K562 (cell line): ENCODE data around the gene GYPC. TPM values are rescaled to one million over a fixed set of nuclear protein-coding genes. Genes with fewer than 3 reads are reported as not detected.

Experiments used
- C11orf30 ChIP-seq: fragments of 450-650 bp; IDR thresholded peaks from 2 replicates; pipeline ENCODE4 v1.6.1; 2016; ENCODE audit warnings: low read depth, mild to moderate bottlenecking
- DDX20 ChIP-seq: fragments of 450-650 bp; IDR thresholded peaks from 2 replicates; pipeline ENCODE4 v1.6.1; 2016; ENCODE audit warnings: missing genetic modification characterization, low read depth, mild to moderate bottlenecking, missing compliant biosample characterization, moderate library complexity
- MCM5 ChIP-seq: fragments of 450-650 bp; IDR thresholded peaks from 2 replicates; pipeline ENCODE4 v1.6.1; 2016; ENCODE audit warnings: low read depth
- POLR2B ChIP-seq: fragments of 450-650 bp; IDR thresholded peaks from 2 replicates; pipeline ENCODE4 v1.6.1; 2018; ENCODE audit warnings: low read depth; ENCODE audit not compliant: partially characterized antibody
- SAP30 ChIP-seq: fragments of 200-600 bp; sonication (generic); IDR thresholded peaks from 2 replicates; pipeline ENCODE4 v1.6.1; 2012; ENCODE audit warnings: borderline replicate concordance, low read depth, mild to moderate bottlenecking, moderate library complexity, low read length, control low read depth, inconsistent platforms; ENCODE audit not compliant: insufficient read depth, poor library complexity, severe bottlenecking
- SRSF9 ChIP-seq: fragments of 200-400 bp; formaldehyde crosslinking; IDR thresholded peaks from 2 replicates; pipeline ENCODE4 v1.6.1; 2017; ENCODE audit warnings: low read depth, low read length, borderline replicate concordance
- TSC22D4 ChIP-seq: fragments of 450-650 bp; IDR thresholded peaks from 2 replicates; pipeline ENCODE4 v1.6.1; 2016; ENCODE audit warnings: missing genetic modification characterization, missing biosample characterization, control low read depth
- ZNF253 ChIP-seq: fragments of 250-450 bp; sonication (Bioruptor Pico); conservative IDR thresholded peaks from 2 replicates; pipeline ENCODE4 v1.6.1; 2021; ENCODE audit warnings: mild to moderate bottlenecking
- ZNF436 ChIP-seq: fragments of 250-450, 450-650 bp; sonication (Bioruptor Pico); formaldehyde crosslinking; IDR thresholded peaks from 2 replicates; pipeline ENCODE4 v1.7.0; 2020; ENCODE audit warnings: mild to moderate bottlenecking
- polyA plus RNA-seq, 8 experiments: library from polyadenylated mRNA; depleted of rRNA in 4 of 8; stranded (reverse) in 5 of 8; unstranded in 3 of 8; fragments of >200 nt; fragmentation: Nextera tagmentation in 2 of 8; fragmentation: Illumina TruSeq in 1 of 8; extraction: Ambion mirVana in 2 of 8; extraction: Trizol in 1 of 8; gene quantifications; 2 replicates each; pipeline versions ENCODE4 v1.2.1 to v1.2.3, GENCODE V29; 2011 to 2014; ENCODE audit warnings: inconsistent platforms in 1 of 8, missing spikeins in 1 of 8
- total RNA-seq, 7 experiments: library from RNA; depleted of rRNA in 6 of 7; stranded (reverse); fragments of >200 nt in 6 of 7; fragmentation: Illumina TruSeq in 2 of 7; extraction: Trizol in 2 of 7; gene quantifications; 2 replicates each; pipeline versions ENCODE4 v1.2.1 to v1.2.3, GENCODE V29; 2011 to 2021; ENCODE audit warnings: low replicate concordance in 1 of 7
- TF ChIP-seq, protein P1 (sequence below): fragments of 250-450 bp; sonication (Bioruptor Pico); IDR thresholded peaks from 2 replicates; pipeline ENCODE4 v1.4.0; 2020; ENCODE audit warnings: borderline replicate concordance
- TF ChIP-seq, protein P2 (sequence below): fragments of 450-650 bp; IDR thresholded peaks from 2 replicates; pipeline ENCODE4 v1.6.1; 2014; ENCODE audit warnings: low read depth, mild to moderate bottlenecking, moderate library complexity, borderline replicate concordance
- TF ChIP-seq, protein P3 (sequence below): sonication (generic); formaldehyde crosslinking; IDR thresholded peaks from 2 replicates; pipeline ENCODE4 v1.4.0; 2020; ENCODE audit warnings: mild to moderate bottlenecking, missing genetic modification reagents
- TF ChIP-seq, protein P4 (sequence below): fragments of 250-450 bp; sonication (Bioruptor Pico); IDR thresholded peaks from 2 replicates; pipeline ENCODE4 v1.5.0; 2022; ENCODE audit warnings: mild to moderate bottlenecking
- TF ChIP-seq, protein P5 (sequence below): sonication (generic); formaldehyde crosslinking; IDR thresholded peaks from 2 replicates; pipeline ENCODE4 v1.8.0; 2022; ENCODE audit warnings: mild to moderate bottlenecking, missing genetic modification reagents
- TF ChIP-seq, protein P6 (sequence below): IDR thresholded peaks from 2 replicates; pipeline ENCODE4 v1.6.1; 2014; ENCODE audit warnings: antibody characterized with exemption

Gene GYPC
- total and polyA plus RNA-seq, 9 of the 15 experiments (the other 6 are each of a cell fraction or from before 2014, with no cell fraction given): 50.6 to 282 (median 194) TPM

DNA sequence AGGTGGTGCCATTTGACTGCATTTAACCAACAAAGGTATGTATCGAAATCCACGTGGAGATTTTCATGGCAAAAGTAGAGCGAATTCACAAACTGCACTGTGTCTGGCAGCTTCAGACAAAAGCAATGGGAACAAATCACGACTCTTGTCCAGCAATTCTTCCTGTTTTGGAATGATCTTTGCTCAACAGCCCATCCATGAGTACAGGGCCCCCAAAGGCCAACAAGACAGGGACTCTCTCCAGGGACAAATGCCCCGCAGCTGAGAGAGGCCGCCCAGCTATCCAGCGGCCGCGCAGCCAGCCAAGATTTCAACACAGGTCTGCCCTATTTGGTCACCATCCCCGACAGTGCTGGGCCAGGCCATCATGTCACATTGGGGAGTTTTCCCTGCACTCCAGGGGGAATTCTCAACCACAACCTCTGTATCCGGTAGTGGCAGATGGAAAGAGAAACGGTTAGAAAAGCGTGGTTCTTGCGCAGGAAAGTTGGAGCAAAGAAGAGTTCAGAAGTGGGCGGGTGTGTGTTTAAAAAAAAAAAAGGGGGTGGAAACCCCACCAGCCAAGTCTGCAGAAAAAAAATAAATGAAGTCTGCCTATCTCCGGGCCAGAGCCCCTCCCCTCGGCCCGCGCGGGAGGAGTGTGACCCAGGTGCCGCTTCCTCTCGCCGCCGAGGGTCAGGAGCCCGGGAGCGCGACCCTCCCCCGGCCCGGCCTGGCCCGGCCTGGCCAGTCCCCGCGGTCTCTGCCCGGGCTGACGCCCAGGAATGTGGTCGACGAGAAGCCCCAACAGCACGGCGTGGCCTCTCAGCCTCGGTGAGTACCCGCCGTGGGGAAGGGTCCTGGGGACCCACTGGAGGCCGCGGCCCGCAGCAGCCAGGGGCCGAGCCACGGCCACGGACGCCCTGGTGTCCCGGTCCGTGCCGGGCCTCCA is at the start of gene GYPC (continued):
- TF ChIP-seq, protein P1, sequence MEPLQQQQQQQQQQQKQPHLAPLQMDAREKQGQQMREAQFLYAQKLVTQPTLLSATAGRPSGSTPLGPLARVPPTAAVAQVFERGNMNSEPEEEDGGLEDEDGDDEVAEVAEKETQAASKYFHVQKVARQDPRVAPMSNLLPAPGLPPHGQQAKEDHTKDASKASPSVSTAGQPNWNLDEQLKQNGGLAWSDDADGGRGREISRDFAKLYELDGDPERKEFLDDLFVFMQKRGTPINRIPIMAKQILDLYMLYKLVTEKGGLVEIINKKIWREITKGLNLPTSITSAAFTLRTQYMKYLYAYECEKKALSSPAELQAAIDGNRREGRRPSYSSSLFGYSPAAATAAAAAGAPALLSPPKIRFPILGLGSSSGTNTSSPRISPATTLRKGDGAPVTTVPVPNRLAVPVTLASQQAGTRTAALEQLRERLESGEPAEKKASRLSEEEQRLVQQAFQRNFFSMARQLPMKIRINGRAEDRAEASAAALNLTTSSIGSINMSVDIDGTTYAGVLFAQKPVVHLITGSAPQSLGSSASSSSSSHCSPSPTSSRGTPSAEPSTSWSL: no peak
- TF ChIP-seq MCM5: no peak
- no peak for TF ChIP-seq ZNF436 (CRISPR knock-in tag)
- TF ChIP-seq SAP30: no peak
- TF ChIP-seq TSC22D4: no peak
- TF ChIP-seq, protein P2, sequence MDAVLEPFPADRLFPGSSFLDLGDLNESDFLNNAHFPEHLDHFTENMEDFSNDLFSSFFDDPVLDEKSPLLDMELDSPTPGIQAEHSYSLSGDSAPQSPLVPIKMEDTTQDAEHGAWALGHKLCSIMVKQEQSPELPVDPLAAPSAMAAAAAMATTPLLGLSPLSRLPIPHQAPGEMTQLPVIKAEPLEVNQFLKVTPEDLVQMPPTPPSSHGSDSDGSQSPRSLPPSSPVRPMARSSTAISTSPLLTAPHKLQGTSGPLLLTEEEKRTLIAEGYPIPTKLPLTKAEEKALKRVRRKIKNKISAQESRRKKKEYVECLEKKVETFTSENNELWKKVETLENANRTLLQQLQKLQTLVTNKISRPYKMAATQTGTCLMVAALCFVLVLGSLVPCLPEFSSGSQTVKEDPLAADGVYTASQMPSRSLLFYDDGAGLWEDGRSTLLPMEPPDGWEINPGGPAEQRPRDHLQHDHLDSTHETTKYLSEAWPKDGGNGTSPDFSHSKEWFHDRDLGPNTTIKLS: no peak
- TF ChIP-seq, protein P3, sequence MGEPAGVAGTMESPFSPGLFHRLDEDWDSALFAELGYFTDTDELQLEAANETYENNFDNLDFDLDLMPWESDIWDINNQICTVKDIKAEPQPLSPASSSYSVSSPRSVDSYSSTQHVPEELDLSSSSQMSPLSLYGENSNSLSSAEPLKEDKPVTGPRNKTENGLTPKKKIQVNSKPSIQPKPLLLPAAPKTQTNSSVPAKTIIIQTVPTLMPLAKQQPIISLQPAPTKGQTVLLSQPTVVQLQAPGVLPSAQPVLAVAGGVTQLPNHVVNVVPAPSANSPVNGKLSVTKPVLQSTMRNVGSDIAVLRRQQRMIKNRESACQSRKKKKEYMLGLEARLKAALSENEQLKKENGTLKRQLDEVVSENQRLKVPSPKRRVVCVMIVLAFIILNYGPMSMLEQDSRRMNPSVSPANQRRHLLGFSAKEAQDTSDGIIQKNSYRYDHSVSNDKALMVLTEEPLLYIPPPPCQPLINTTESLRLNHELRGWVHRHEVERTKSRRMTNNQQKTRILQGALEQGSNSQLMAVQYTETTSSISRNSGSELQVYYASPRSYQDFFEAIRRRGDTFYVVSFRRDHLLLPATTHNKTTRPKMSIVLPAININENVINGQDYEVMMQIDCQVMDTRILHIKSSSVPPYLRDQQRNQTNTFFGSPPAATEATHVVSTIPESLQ (CRISPR knock-in tag): no peak
- TF ChIP-seq C11orf30: no peak
- TF ChIP-seq, protein P4, sequence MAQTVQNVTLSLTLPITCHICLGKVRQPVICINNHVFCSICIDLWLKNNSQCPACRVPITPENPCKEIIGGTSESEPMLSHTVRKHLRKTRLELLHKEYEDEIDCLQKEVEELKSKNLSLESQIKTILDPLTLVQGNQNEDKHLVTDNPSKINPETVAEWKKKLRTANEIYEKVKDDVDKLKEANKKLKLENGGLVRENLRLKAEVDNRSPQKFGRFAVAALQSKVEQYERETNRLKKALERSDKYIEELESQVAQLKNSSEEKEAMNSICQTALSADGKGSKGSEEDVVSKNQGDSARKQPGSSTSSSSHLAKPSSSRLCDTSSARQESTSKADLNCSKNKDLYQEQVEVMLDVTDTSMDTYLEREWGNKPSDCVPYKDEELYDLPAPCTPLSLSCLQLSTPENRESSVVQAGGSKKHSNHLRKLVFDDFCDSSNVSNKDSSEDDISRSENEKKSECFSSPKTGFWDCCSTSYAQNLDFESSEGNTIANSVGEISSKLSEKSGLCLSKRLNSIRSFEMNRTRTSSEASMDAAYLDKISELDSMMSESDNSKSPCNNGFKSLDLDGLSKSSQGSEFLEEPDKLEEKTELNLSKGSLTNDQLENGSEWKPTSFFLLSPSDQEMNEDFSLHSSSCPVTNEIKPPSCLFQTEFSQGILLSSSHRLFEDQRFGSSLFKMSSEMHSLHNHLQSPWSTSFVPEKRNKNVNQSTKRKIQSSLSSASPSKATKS (CRISPR knock-in tag): no peak
- TF ChIP-seq, protein P5, sequence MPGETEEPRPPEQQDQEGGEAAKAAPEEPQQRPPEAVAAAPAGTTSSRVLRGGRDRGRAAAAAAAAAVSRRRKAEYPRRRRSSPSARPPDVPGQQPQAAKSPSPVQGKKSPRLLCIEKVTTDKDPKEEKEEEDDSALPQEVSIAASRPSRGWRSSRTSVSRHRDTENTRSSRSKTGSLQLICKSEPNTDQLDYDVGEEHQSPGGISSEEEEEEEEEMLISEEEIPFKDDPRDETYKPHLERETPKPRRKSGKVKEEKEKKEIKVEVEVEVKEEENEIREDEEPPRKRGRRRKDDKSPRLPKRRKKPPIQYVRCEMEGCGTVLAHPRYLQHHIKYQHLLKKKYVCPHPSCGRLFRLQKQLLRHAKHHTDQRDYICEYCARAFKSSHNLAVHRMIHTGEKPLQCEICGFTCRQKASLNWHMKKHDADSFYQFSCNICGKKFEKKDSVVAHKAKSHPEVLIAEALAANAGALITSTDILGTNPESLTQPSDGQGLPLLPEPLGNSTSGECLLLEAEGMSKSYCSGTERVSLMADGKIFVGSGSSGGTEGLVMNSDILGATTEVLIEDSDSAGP: no peak
- TF ChIP-seq POLR2B: peak; percentile 28
- no peak for TF ChIP-seq SRSF9
- no peak for TF ChIP-seq ZNF253 (CRISPR knock-in tag)
- TF ChIP-seq DDX20 (tag): no peak
- TF ChIP-seq, protein P6, sequence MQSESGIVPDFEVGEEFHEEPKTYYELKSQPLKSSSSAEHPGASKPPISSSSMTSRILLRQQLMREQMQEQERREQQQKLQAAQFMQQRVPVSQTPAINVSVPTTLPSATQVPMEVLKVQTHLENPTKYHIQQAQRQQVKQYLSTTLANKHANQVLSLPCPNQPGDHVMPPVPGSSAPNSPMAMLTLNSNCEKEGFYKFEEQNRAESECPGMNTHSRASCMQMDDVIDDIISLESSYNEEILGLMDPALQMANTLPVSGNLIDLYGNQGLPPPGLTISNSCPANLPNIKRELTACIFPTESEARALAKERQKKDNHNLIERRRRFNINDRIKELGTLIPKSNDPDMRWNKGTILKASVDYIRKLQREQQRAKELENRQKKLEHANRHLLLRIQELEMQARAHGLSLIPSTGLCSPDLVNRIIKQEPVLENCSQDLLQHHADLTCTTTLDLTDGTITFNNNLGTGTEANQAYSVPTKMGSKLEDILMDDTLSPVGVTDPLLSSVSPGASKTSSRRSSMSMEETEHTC: no peak
